ENCODE results near the gene DLG2. TPM values are rescaled to one million over a fixed set of nuclear protein-coding genes. Genes with fewer than 3 reads are reported as not detected.

DLG2 gene
- total and polyA plus RNA-seq, 2 of the 4 experiments (the other 2 are of a cell fraction), result 0.31 to 0.36 TPM

DNA sequence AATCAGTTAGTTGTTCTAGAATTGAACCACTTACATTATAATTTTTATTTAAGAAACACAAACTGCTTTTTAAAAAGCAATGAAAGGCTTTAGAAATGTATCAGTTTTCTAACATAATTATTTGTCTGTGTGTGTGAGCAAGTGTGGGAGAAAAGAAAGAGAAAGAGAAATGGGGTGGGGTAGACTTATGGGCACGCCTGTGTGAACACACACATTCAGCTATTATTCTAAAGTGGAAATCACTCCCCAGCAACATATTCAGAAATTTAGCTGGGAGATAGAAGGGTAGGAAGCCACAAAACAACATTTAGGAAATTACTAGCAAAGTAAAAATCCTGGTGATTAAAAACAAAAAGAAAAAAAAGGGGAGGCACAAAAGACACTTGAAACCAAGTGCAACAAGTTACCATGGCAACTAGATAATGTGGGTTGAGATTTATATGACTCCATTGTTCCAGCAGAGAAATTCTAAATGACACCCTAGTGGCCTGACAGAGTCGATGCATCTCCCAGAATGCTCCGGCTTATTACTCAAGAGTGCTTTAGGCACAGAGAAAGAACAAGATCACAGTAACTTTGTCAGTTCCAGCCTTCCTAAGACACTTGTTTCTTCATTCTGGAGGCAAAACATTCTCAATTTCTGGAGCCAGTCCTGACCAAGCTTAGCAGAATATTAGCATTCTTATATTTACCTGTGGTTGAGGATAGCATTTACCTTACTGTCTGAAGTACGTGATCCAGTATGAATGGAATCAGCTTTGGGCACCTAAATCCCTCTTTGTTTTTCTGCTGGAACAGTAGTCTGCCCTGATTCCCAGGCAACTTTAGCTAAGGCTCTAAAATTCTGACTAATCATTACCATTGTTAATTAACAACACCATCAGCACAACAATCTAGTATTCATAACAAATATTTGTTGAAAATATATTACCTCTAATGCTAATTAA, 444.4 kb downstream of the DLG2 start:
- no peak overlapping the region for H2AK9ac ChIP-seq (replicated peaks; ENCODE audit: low read depth, low read length, poor library complexity)
- H3K9me3 ChIP-seq (ENCODE audit: control insufficient read depth, insufficient read depth, low read length), result no peaks in the 10 kb centered on the region
- no peak overlapping the region for H4K5ac ChIP-seq (ENCODE audit: low read depth, low read length)
- no peaks in the 10 kb centered on the region for H3K9me1 ChIP-seq (ENCODE audit: insufficient read depth, low read length)
- POLR2A ChIA-PET (ENCODE audit: unreplicated experiment), result no interaction called here
- no peak overlapping the region for H3K27ac ChIP-seq (ENCODE audit: insufficient read depth, low read length)
- no peak overlapping the region for H2AFZ ChIP-seq (replicated peaks; ENCODE audit: low read length, poor library complexity)
- no peaks in the 10 kb centered on the region for H3K4me1 ChIP-seq (ENCODE audit: control insufficient read depth, insufficient read depth, low read length)
- H3K4me3 ChIP-seq (ENCODE audit: insufficient read depth, low read depth, low read length), result no peak overlapping the region
- H4K8ac ChIP-seq (ENCODE audit: low read depth in 2 of 2, low read length in 2 of 2), result no peak overlapping the region
- peak; percentile 35 for DNase-seq
- no peak overlapping the region for H3K23ac ChIP-seq (ENCODE audit: low read depth, low read length)
- H2BK5ac ChIP-seq (ENCODE audit: low read depth, low read length, poor library complexity, severe bottlenecking), result no peak overlapping the region
- intact Hi-C loops (cut with micrococcal nuclease), result no loop called here
- no peak overlapping the region for H3K9ac ChIP-seq (ENCODE audit: low read depth, low read length)
- no peak overlapping the region for H3K14ac ChIP-seq (replicated peaks; ENCODE audit: low read depth, low read length)
- CTCF ChIA-PET, result no interaction called here
- no peak for ATAC-seq (ENCODE audit: low read depth)
- no peak overlapping the region for H2AK5ac ChIP-seq (ENCODE audit: low read depth, low read length)
- dilution Hi-C loops (cut with HindIII; ENCODE audit: low sequenced_read_pairs, unreplicated experiment), result no loop called here
- H3K56ac ChIP-seq (ENCODE audit: extremely low read depth, insufficient read depth, low read length), result no peak overlapping the region
- no peak overlapping the region for H2BK20ac ChIP-seq (ENCODE audit: low read depth, low read length)
- no peak overlapping the region for H3K4me2 ChIP-seq (ENCODE audit: low read depth, low read length)
- no peak overlapping the region for H3K18ac ChIP-seq (ENCODE audit: low read depth, low read length)
- TF ChIP-seq CHD1 (IDR thresholded peaks at IDR 0.05; ENCODE audit: low read depth, low read length) (no peak), RCOR1 (IDR thresholded peaks at IDR 0.05; ENCODE audit: insufficient replicate concordance, low read length) (no peak), ELK1 (IDR thresholded peaks at IDR 0.05; ENCODE audit: borderline replicate concordance, low read depth, low read length) (no peak), BHLHE40 (IDR thresholded peaks at IDR 0.05; ENCODE audit: low read depth, low read length) (no peak), RFX5 (IDR thresholded peaks at IDR 0.05; ENCODE audit: low read depth, low read length) (no peak), NFE2L2 (IDR thresholded peaks at IDR 0.05; ENCODE audit: low read depth, low read length) (no peak), POLR2A (IDR thresholded peaks at IDR 0.05; ENCODE audit: low read depth, low read length) (no peak), RAD21 (IDR thresholded peaks at IDR 0.05; ENCODE audit: low read length) (peak; percentile 34; the same call in 1 of the 2 replicates), CEBPB (IDR thresholded peaks at IDR 0.05; ENCODE audit: low read depth, low read length) (no peak; the same call in 1 of the 2 replicates), SMC3 (IDR thresholded peaks at IDR 0.05; ENCODE audit: low read depth, low read length) (no peak), CTCF (conservative IDR thresholded peaks at IDR 0.05; ENCODE audit: low read depth, low read length) (peak; percentile 31; the same call in 1 of the 2 replicates), MAFK (IDR thresholded peaks at IDR 0.05; ENCODE audit: low read depth, low read length) (no peak), MAZ (IDR thresholded peaks at IDR 0.05; ENCODE audit: borderline replicate concordance, low read depth, low read length) (no peak), FOS (IDR thresholded peaks at IDR 0.05; ENCODE audit: low read depth, low read length) (no peak)
- H2BK120ac ChIP-seq (ENCODE audit: low read depth, low read length), result no peak overlapping the region
- H3K27me3 ChIP-seq (ENCODE audit: control insufficient read depth, insufficient read depth, low read length), result no peaks in the 10 kb centered on the region
- H3K79me1 ChIP-seq (ENCODE audit: low read depth in 1 of 2, low read length in 2 of 2), result no peaks in the 10 kb centered on the region
- H2BK15ac ChIP-seq (ENCODE audit: low read depth, low read length), result no peak overlapping the region
- H3K36me3 ChIP-seq (ENCODE audit: control insufficient read depth, insufficient read depth, low read length), result no peaks in the 10 kb centered on the region
- no peak overlapping the region for H4K91ac ChIP-seq (ENCODE audit: insufficient read depth, low read depth, low read length)
- in situ Hi-C loops (cut with MboI; ENCODE audit: low sequenced_read_pairs), result no loop called here
- H4K20me1 ChIP-seq (ENCODE audit: insufficient read depth, low read length), result no peaks in the 10 kb centered on the region
- no peak overlapping the region for H3K4ac ChIP-seq (ENCODE audit: low read depth, low read length)
- WGBS, 2 experiments (ENCODE audit: extremely low coverage in 2 of 2, insufficient read length in 1 of 2), result no CpG with 5 or more reads among the region's 4 CpGs
- no TSS peak for BruUV-seq (replicated peaks)

Data from IMR-90 (cell line).